Activated naive CD8-positive, alpha-beta T cell treated with anti-CD3 and anti-CD28 coated beads, Interleukin-2, amount 50 U/mL, for 24 hours (primary cell): ENCODE data around the gene SORCS2.

Experiments used
- ATAC-seq: fragments of 150-1000 bp; cut with Tn5 transposase; one replicate; pipeline ENCODE4 v1.10.0; 2021
- DNase-seq: peaks from one replicate; pipeline ENCODE4 v3.0.0; 2021
- H3K27ac Mint-ChIP-seq: one replicate; pipeline ENCODE4 v1.8.0; 2021; ENCODE audit warnings: mild to moderate bottlenecking, mixed read lengths
- H3K27me3 Mint-ChIP-seq: one replicate; pipeline ENCODE4 v1.8.0; 2021; ENCODE audit warnings: mixed read lengths
- H3K36me3 Mint-ChIP-seq: one replicate; pipeline ENCODE4 v1.8.0; 2021; ENCODE audit warnings: low read depth, mixed read lengths
- H3K4me1 Mint-ChIP-seq: one replicate; pipeline ENCODE4 v1.8.0; 2021; ENCODE audit warnings: mixed read lengths
- H3K4me3 Mint-ChIP-seq: one replicate; pipeline ENCODE4 v1.8.0; 2021; ENCODE audit warnings: mild to moderate bottlenecking, moderate library complexity, mixed read lengths
- H3K9me3 Mint-ChIP-seq: one replicate; pipeline ENCODE4 v1.8.0; 2021; ENCODE audit warnings: mixed read lengths

The SORCS2 gene

DNA sequence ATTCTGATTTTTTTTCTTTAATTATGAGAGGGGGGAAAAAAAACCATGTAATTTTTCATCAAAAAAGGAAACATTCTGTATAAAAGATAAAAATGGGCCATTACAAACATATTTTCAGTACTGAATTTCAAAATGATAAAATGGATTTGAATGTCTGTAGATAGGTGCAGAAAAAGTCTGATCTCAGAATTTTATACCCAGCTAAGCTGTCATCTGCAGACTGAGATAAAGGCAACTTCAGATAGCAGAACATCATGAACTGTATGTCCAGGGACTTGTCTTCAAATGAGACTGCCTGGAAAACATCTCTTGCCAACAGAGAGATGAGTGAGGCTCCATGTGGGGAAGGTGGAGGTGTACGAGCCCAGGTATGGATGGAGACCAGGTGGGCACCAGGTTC, 360.9 kb downstream of the SORCS2 start:
- H3K9me3 Mint-ChIP-seq, result peaks cover 25% of the 10 kb centered on the region

GRCh38 chr4:7554905-7555304, 362.6 kb downstream of the SORCS2 start:
- peaks cover 25% of the 10 kb centered on the region for H3K9me3 Mint-ChIP-seq
- no peak overlapping the region for H3K4me3 Mint-ChIP-seq
- H3K27me3 Mint-ChIP-seq, result no peaks in the 10 kb centered on the region
- H3K36me3 Mint-ChIP-seq, result peaks cover 3% of the 10 kb centered on the region
- no peak overlapping the region for H3K27ac Mint-ChIP-seq
- ATAC-seq (no peak), DNase-seq (no peak)
- H3K4me1 Mint-ChIP-seq, result no peaks in the 10 kb centered on the region

More for the DNA sequence above, 360.9 kb downstream of the SORCS2 start:
- Mint-ChIP-seq H3K4me1 (no peaks in the 10 kb centered on the region), H3K4me3 (no peak overlapping the region), H3K27ac (no peak overlapping the region), H3K27me3 (no peaks in the 10 kb centered on the region), H3K36me3 (peaks cover 3% of the 10 kb centered on the region)
- ATAC-seq (no peak), DNase-seq (no peak)

GRCh38 chr4:7556558-7556957, 364.2 kb downstream of the SORCS2 start:
- peaks cover 3% of the 10 kb centered on the region for H3K36me3 Mint-ChIP-seq
- DNase-seq (no peak), ATAC-seq (no peak)
- no peak overlapping the region for H3K4me3 Mint-ChIP-seq
- no peaks in the 10 kb centered on the region for H3K27me3 Mint-ChIP-seq
- no peak overlapping the region for H3K27ac Mint-ChIP-seq
- peaks cover 25% of the 10 kb centered on the region for H3K9me3 Mint-ChIP-seq
- no peaks in the 10 kb centered on the region for H3K4me1 Mint-ChIP-seq

GRCh38 chr4:7557456-7557855, 365.1 kb downstream of the SORCS2 start:
- no peak for DNase-seq
- no peak overlapping the region for H3K27ac Mint-ChIP-seq
- no peak overlapping the region for H3K4me3 Mint-ChIP-seq
- H3K9me3 Mint-ChIP-seq, result peaks cover 25% of the 10 kb centered on the region
- no peaks in the 10 kb centered on the region for H3K4me1 Mint-ChIP-seq
- no peaks in the 10 kb centered on the region for H3K27me3 Mint-ChIP-seq
- no peak for ATAC-seq
- H3K36me3 Mint-ChIP-seq, result peaks cover 3% of the 10 kb centered on the region

DNA sequence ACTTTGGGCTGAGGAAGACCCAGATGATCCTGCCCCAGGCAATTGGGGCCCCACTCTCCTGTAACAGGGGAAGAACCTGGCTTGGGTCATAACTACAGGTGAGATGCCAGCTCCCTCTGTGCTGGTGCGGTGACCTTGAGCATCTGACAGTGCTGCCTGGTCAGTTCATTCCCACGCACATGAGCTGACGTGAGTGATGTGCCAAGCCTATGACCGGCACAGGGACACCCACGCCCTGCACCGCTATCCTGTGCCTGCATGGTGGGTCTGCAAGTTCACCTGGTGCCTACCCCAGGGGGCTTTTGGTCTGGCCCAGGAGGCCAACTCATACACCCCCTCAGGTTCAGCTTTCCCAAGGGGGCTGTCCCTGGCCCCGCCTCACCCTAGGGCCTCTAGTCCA, 366.1 kb downstream of the SORCS2 start:
- H3K4me3 Mint-ChIP-seq, result no peak overlapping the region
- H3K27ac Mint-ChIP-seq, result no peak overlapping the region
- ATAC-seq, result no peak
- H3K27me3 Mint-ChIP-seq, result no peaks in the 10 kb centered on the region
- H3K4me1 Mint-ChIP-seq, result no peaks in the 10 kb centered on the region
- H3K9me3 Mint-ChIP-seq, result peaks cover 17% of the 10 kb centered on the region
- DNase-seq, result no peak
- no peaks in the 10 kb centered on the region for H3K36me3 Mint-ChIP-seq

DNA sequence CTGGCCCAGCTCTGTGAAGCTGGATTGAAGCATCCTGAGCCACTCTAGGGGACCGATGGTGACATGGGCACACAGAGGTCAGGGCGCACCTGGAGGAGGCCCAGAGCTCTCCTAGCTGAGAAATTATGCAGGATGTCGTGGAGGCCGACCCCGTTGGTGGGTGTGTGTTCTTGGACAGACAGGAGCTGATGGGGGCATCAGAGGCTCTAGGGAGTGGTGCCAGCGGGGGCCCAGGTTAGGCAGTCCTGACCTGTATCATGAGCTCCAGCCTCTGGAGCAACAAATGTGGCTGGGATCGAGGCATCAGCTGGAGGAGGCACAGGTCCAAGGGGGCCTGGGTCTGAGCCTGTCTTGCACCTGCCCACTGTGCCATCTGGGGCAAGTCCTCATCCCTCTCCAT, 367.0 kb downstream of the SORCS2 start:
- H3K4me3 Mint-ChIP-seq, result no peak overlapping the region
- H3K9me3 Mint-ChIP-seq, result peaks cover 10% of the 10 kb centered on the region
- no peak for DNase-seq
- H3K27ac Mint-ChIP-seq, result no peak overlapping the region
- no peaks in the 10 kb centered on the region for H3K4me1 Mint-ChIP-seq
- no peaks in the 10 kb centered on the region for H3K27me3 Mint-ChIP-seq
- no peaks in the 10 kb centered on the region for H3K36me3 Mint-ChIP-seq
- ATAC-seq, result no peak

DNA sequence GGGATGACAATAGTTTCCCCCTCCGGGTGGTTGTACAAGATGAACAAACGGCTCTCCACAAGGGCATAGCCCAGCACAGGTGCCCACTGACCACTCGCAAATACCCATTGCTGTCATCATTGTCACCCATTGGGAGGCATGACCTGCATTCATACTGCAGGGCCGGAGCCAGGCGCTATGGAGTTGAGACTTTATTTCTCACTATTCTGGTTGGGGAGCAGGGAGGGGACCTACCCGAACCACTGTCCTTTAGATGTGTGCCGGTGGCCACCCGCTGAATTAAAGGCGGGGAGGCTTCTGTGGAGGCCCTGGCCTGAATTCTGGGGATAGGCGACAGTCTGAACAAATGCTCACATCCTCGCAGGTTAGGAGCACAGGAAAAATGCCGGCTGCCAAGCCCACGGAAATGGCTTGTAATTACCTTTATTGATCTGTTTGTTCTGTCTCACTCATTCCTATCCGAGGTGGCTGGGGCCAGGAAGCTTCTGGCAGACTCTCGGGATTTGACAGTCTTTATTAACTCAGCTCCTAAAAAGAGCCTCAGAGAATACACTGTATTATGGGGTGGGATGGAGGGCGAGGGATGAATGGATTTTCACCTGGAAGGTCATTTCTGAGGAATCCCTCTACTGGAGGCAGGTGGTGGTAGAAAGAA, 367.5 kb downstream of the SORCS2 start:
- Mint-ChIP-seq H3K36me3 (no peaks in the 10 kb centered on the region), H3K27ac (no peak overlapping the region), H3K4me3 (no peak overlapping the region), H3K27me3 (no peaks in the 10 kb centered on the region), H3K4me1 (no peaks in the 10 kb centered on the region), H3K9me3 (peaks cover 7% of the 10 kb centered on the region)
- ATAC-seq, result no peak
- no peak for DNase-seq

- Mint-ChIP-seq H3K27ac (no peak overlapping the region), H3K4me3 (no peak overlapping the region), H3K4me1 (no peaks in the 10 kb centered on the region), H3K9me3 (peaks cover 7% of the 10 kb centered on the region), H3K36me3 (no peaks in the 10 kb centered on the region), H3K27me3 (no peaks in the 10 kb centered on the region)
- ATAC-seq (no peak), DNase-seq (no peak)
Observed at GRCh38 chr4:7561557-7561956, 369.2 kb downstream of the SORCS2 start.

DNA sequence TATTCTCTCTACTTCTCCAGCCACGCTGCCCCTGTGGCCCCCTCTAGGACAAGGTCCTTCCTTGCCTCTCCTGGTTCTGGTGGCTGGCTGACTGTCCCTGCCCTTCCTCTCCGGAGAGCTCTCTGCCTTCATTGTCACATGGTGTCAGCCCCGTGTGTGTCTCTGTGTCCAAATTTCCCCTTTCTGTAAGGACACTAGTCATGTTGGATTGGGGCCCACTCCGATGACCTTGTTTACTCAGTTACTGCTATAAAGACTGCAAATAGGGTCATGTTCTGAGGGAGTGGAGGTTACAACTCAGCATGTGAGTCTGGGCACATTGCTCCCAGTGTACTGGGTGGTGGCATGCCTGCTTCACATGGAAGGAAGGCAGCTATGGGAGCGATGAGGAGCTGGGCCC, 371.9 kb downstream of the SORCS2 start:
- no peaks in the 10 kb centered on the region for H3K36me3 Mint-ChIP-seq
- no peak overlapping the region for H3K4me3 Mint-ChIP-seq
- H3K27me3 Mint-ChIP-seq, result no peaks in the 10 kb centered on the region
- ATAC-seq, result no peak
- H3K9me3 Mint-ChIP-seq, result no peaks in the 10 kb centered on the region
- H3K4me1 Mint-ChIP-seq, result no peaks in the 10 kb centered on the region
- no peak overlapping the region for H3K27ac Mint-ChIP-seq
- DNase-seq, result no peak

DNA sequence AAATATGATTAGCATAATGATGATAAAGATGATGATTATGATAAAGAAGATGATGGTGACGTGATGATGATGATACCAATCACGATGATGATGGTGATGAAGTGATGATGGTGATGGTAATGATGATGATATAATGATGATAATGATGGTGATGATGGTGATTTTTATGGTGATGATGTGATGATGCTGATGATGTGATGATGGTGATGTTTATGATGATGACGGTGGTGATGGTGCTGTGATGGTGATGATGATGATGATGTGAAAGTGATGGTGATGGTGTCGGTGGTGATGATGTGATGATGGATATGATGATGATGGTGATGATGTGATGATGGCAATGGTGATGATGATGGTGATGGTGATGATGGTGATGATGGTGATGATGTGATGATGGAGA, 373.1 kb downstream of the SORCS2 start:
- H3K4me1 Mint-ChIP-seq, result no peaks in the 10 kb centered on the region
- ATAC-seq (no peak), DNase-seq (no peak)
- no peak overlapping the region for H3K4me3 Mint-ChIP-seq
- no peaks in the 10 kb centered on the region for H3K9me3 Mint-ChIP-seq
- H3K27ac Mint-ChIP-seq, result no peak overlapping the region
- H3K36me3 Mint-ChIP-seq, result no peaks in the 10 kb centered on the region
- no peaks in the 10 kb centered on the region for H3K27me3 Mint-ChIP-seq

DNA sequence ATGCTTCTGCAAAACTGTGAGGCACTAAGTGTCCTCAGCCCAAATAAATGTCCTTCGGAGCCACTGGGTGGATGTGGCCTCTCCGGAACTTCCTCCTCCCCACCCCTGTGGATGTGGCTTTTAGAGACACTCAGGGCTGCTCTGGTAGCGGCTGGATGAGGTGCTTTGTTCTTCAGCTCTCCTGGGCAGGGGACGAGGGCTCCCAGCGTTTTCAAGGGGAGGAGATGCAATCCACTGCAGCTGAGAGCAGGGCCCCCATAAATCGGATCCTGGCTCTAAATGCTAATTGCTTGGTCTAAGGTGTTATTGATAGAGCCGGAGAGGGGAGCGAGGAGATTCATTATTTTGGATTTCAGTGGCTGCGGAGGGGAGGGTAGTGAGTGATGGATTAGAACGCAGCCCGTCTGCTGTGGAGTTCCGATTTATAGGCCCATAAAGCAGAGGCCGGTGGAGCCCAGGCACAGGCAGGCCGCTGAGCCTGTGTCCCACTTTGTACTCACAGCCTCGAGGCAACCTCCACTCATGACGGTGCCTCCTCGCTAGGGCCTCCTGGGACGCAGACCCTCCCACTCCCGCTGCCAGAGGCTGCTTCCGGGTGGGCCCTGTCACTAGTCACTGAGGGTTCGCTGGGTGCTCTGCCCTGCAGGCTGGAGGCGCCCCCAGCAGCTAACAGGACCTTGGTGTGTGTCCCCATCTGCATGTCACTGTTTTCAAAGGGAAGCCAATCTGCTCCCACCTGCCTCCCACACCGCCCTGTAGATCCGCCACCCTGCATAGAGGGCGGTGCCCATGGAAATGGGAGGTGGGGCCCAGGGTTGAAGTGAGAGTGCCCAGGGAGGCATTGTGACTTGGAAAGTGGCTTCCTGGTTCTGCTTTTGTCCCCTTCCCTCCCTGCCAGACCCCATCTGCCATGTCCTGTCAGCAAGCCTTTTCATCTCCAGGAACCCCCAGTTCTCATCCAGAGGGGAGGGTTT, 377.8 kb downstream of the SORCS2 start:
- DNase-seq (no peak), ATAC-seq (no peak)
- Mint-ChIP-seq H3K9me3 (no peaks in the 10 kb centered on the region), H3K4me3 (no peak overlapping the region), H3K27me3 (peaks cover 3% of the 10 kb centered on the region), H3K4me1 (no peaks in the 10 kb centered on the region), H3K36me3 (no peaks in the 10 kb centered on the region), H3K27ac (no peak overlapping the region)

DNA sequence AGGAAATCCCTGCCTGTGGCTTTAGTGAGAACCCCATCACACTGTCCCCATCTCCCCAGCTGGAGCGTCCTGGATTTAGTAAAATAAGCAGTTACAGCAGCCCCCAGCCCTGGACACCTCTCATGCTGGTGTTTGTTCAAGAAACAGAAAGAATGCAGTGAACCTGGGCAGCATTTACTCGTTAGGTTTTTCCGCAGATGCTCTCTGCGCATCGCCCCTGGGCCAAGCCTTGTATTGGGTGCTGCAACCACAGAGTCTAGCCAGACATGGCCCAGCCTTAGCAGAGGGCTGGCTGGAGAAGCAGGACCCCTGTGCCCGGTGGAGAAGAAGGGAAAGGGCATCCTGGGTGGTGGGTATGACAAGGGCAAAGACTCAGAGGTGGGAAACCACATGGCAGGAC, 378.7 kb downstream of the SORCS2 start:
- DNase-seq, result no peak
- Mint-ChIP-seq H3K4me3 (no peak overlapping the region), H3K4me1 (no peaks in the 10 kb centered on the region), H3K36me3 (no peaks in the 10 kb centered on the region), H3K27ac (no peak overlapping the region), H3K9me3 (peaks cover 9% of the 10 kb centered on the region), H3K27me3 (peaks cover 3% of the 10 kb centered on the region)
- no peak for ATAC-seq

DNA sequence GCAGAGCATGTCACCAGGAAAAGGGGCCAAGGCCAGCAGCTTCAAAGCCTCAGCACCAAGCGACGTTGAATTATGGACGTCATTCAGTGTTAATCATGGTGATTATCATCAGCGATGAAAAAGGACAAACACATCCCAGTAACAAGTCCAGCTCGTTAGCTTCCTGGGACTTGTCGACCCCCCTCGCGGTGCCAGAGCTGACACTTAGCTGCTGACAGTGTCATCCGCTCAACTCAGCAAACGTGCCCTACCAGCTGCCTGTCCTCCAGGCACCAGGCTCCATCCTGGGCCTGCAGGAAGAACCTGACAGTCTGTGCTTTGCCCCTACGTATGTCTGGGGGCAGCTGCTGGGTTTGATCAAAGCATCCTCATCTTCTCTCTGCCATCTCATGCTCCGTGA, 379.4 kb downstream of the SORCS2 start:
- Mint-ChIP-seq H3K9me3 (peaks cover 16% of the 10 kb centered on the region), H3K4me1 (no peaks in the 10 kb centered on the region), H3K36me3 (peaks cover 2% of the 10 kb centered on the region), H3K4me3 (no peak overlapping the region), H3K27ac (no peak overlapping the region), H3K27me3 (peaks cover 3% of the 10 kb centered on the region)
- DNase-seq (no peak), ATAC-seq (no peak)

DNA sequence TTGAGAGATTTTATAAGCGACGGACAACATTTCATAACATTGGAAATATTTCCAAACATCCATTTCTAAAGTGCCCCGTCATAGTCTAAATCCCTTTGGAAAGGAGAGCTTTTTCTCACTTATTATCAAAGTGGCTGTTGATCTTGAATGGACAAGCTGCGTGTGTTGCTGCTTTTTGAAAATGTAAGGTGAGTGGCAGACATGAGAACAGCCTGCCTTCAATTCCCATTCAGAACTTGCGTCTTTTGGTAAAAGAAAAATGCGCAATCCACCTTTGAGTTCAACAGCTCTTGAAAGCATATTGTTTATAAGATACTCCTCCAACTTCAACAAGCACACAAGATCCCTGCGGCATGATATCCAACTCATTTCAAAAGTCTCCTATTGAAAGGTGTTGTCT, 380.6 kb downstream of the SORCS2 start:
- peaks cover 4% of the 10 kb centered on the region for H3K36me3 Mint-ChIP-seq
- no peak overlapping the region for H3K27ac Mint-ChIP-seq

GRCh38 chr4:7573576-7574091, 381.3 kb downstream of the SORCS2 start:
- Mint-ChIP-seq H3K27me3 (peaks cover 3% of the 10 kb centered on the region), H3K9me3 (peaks cover 35% of the 10 kb centered on the region), H3K4me1 (no peaks in the 10 kb centered on the region), H3K4me3 (no peak overlapping the region), H3K27ac (no peak overlapping the region), H3K36me3 (peaks cover 9% of the 10 kb centered on the region)
- ATAC-seq (no peak), DNase-seq (no peak)

More for the DNA sequence above, 380.6 kb downstream of the SORCS2 start:
- Mint-ChIP-seq H3K27me3 (peaks cover 3% of the 10 kb centered on the region), H3K4me3 (no peak overlapping the region), H3K4me1 (no peaks in the 10 kb centered on the region), H3K9me3 (peaks cover 27% of the 10 kb centered on the region)
- ATAC-seq (no peak), DNase-seq (no peak)
